ENCODE data around the gene FCHSD1.

The FCHSD1 gene

GRCh38 chr5:141674747-141675146, 23.5 kb upstream of the FCHSD1 start:
- H3K4me3 ChIP-seq (ENCODE audit: low read depth, low read length) = no peak overlapping the region
- no peak for DNase-seq (ENCODE audit: low read depth)
- TF ChIP-seq CTCF (conservative IDR thresholded peaks at IDR 0.05; ENCODE audit: low read depth, low read length) = no peak

GRCh38 chr5:141672841-141673813, 21.9 kb upstream of the FCHSD1 start:
- DNase-seq (ENCODE audit: low read depth) = no peak
- TF ChIP-seq CTCF (conservative IDR thresholded peaks at IDR 0.05; ENCODE audit: low read depth, low read length) = no peak
- no peak overlapping the region for H3K4me3 ChIP-seq (ENCODE audit: low read depth, low read length)

GRCh38 chr5:141672071-141672840, 21.0 kb upstream of the FCHSD1 start:
- no peak for TF ChIP-seq CTCF (conservative IDR thresholded peaks at IDR 0.05; ENCODE audit: low read depth, low read length)
- DNase-seq (ENCODE audit: low read depth) = no peak
- no peak overlapping the region for H3K4me3 ChIP-seq (ENCODE audit: low read depth, low read length)

- H3K4me3 ChIP-seq (ENCODE audit: low read depth, low read length) = no peak overlapping the region
- TF ChIP-seq CTCF (conservative IDR thresholded peaks at IDR 0.05; ENCODE audit: low read depth, low read length) = no peak
- DNase-seq (ENCODE audit: low read depth) = no peak
Measured at GRCh38 chr5:141669520-141669919, 18.3 kb upstream of the FCHSD1 start.

GRCh38 chr5:141668601-141669265, 17.5 kb upstream of the FCHSD1 start:
- H3K4me3 ChIP-seq (ENCODE audit: low read depth, low read length) = no peak overlapping the region
- peak; percentile 30 for DNase-seq (ENCODE audit: low read depth)
- TF ChIP-seq CTCF (conservative IDR thresholded peaks at IDR 0.05; ENCODE audit: low read depth, low read length) = no peak

GRCh38 chr5:141665995-141666940, 15.1 kb upstream of the FCHSD1 start:
- no peak overlapping the region for H3K4me3 ChIP-seq (ENCODE audit: low read depth, low read length)
- no peak for TF ChIP-seq CTCF (conservative IDR thresholded peaks at IDR 0.05; ENCODE audit: low read depth, low read length)

More at GRCh38 chr5:141665995-141666940, 15.1 kb upstream of the FCHSD1 start:
- DNase-seq (ENCODE audit: low read depth) = no peak

Data from choroid plexus epithelial cell (primary cell).